ENCODE data around the gene IDH2.

The IDH2 gene

GRCh38 chr15:90044916-90045371 is 57.3 kb downstream of the IDH2 start:
- DNase-seq (ENCODE audit: low read depth in 2 of 2) = no peak

GRCh38 chr15:90044191-90044590 is 58.1 kb downstream of the IDH2 start:
- DNase-seq (ENCODE audit: low read depth in 2 of 2) = no peak

GRCh38 chr15:90043530-90044010 is 58.7 kb downstream of the IDH2 start:
- DNase-seq (ENCODE audit: low read depth in 2 of 2) = no peak

- no peak for DNase-seq (ENCODE audit: low read depth in 2 of 2)
Measured at GRCh38 chr15:90042766-90043529, 59.3 kb downstream of the IDH2 start.

GRCh38 chr15:90042356-90042755 is 59.9 kb downstream of the IDH2 start:
- DNase-seq (ENCODE audit: low read depth in 2 of 2) = no peak

GRCh38 chr15:90040618-90041017 is 61.6 kb downstream of the IDH2 start:
- no peak for DNase-seq (ENCODE audit: low read depth in 2 of 2)

GRCh38 chr15:90039996-90040395 is 62.3 kb downstream of the IDH2 start:
- no peak for DNase-seq (ENCODE audit: low read depth in 2 of 2)

- DNase-seq (ENCODE audit: low read depth in 2 of 2) = no peak
Measured at GRCh38 chr15:90038632-90039095, 63.6 kb downstream of the IDH2 start.

GRCh38 chr15:90037961-90038631 is 64.2 kb downstream of the IDH2 start:
- no peak for DNase-seq (ENCODE audit: low read depth in 2 of 2)

GRCh38 chr15:90037511-90037860 is 64.8 kb downstream of the IDH2 start:
- no peak for DNase-seq (ENCODE audit: low read depth in 2 of 2)

- no peak for DNase-seq (ENCODE audit: low read depth in 2 of 2)
Measured at GRCh38 chr15:90036806-90037510, 65.3 kb downstream of the IDH2 start.

GRCh38 chr15:90036343-90036742 is 65.9 kb downstream of the IDH2 start:
- no peak for DNase-seq (ENCODE audit: low read depth in 2 of 2)

GRCh38 chr15:90035840-90036230 is 66.4 kb downstream of the IDH2 start:
- no peak for DNase-seq (ENCODE audit: low read depth in 2 of 2)

GRCh38 chr15:90035095-90035839 is 67.0 kb downstream of the IDH2 start:
- no peak for DNase-seq (ENCODE audit: low read depth in 2 of 2)

GRCh38 chr15:90033448-90033847 is 68.8 kb downstream of the IDH2 start:
- no peak for DNase-seq (ENCODE audit: low read depth in 2 of 2)
